ENCODE measurements around the gene FHAD1. TPM values are rescaled to one million over a fixed set of nuclear protein-coding genes. Genes with fewer than 3 reads are reported as not detected.
A peak's percentile ranks its signal among the peaks of the same experiment; 100 is the strongest.

The FHAD1 gene
- total and polyA plus RNA-seq, 2 of the 13 experiments (the other 11 are each of a cell fraction or from before 2014, with no cell fraction given) = not detected

DNA sequence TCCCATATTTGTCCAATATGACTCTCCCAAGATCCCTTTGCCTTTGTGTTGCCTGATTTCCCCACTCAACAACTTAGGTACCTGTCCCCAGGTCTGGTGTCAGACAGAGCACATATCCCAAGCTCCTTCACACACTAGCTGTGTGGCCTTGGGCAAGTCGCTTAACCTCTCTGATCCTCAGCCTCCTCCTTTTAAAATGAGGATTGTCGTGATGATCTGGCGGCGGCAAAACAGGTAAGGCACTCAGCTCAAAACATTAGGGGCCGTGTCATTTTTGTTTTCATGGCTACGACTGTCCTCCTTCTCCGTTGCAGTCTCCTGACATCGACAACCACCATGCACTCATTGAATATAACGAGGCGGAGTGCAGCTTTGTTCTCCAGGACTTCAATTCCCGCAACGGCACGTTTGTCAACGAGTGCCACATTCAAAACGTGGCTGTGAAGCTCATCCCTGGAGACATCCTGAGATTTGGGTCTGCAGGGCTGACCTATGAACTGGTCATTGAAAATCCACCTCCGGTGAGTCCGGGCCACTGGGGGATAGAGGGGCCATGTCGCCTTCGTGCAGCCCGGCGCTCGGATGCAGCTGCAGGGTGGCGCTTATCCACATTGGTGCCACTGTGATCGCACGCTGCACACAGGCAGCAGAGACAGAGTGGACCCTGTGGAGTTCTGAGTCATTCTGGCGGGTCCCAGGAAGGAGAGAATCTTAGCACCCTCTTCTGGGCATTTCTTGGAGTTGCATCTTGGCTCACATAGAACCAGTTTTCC, 25.2 kb downstream of the FHAD1 start:
- no peaks in the 10 kb centered on the region for H3K36me3 ChIP-seq (replicated peaks in 1 of 2; ENCODE audit: control insufficient read depth in 1 of 2, insufficient read depth in 2 of 2, low read length in 2 of 2)
- ChIA-PET POLR2A (interaction anchor here (1.4 kb wide), 1 partner anchor 120 kb away, joined by 7 read pairs; no protein-coding TSS in a partner anchor), CTCF (ENCODE audit: low intra/inter-chr PET ratio, low total read pairs) (interaction anchor here (0.7 to 3.8 kb wide), 4 partner anchors 32 to 172 kb away, joined by 3 to 53 read pairs (median 11); partner anchors contain the start of gene TMEM51)
- no peaks in the 10 kb centered on the region for H3K79me2 ChIP-seq (ENCODE audit: insufficient read depth, low read length)
- in situ Hi-C loops (cut with HindIII; ENCODE audit: extremely low pct_ligation_motif_present, low pct_unique_long_range_greater_than_20kb) (loop anchor here (5.0 kb wide), 1 partner anchor 145 kb away; no protein-coding TSS in a partner anchor), intact Hi-C loops (cut with micrococcal nuclease; ENCODE audit: unreplicated experiment) (loop anchor here (1.0 to 2.0 kb wide), 4 partner anchors 43 to 144 kb away; no protein-coding TSS in a partner anchor)
- H3K27me3 ChIP-seq (ENCODE audit: control insufficient read depth in 1 of 2, insufficient read depth in 2 of 2, low read length in 2 of 2) = peaks cover 2 to 10% of the 10 kb centered on the region in 2 experiments; a peak in 2 of 5 replicates
- peak overlapping the region in 1 of 3 experiments; percentile 38; a peak in 2 of 6 replicates for H3K4me3 ChIP-seq (replicated peaks in 1 of 3; ENCODE audit: insufficient read depth in 1 of 3, low read depth in 2 of 3, low read length in 3 of 3)
- H3K4me1 ChIP-seq (ENCODE audit: insufficient read depth, low read length) = peaks cover 21% of the 10 kb centered on the region
- WGBS (ENCODE audit: low lambda C conversion rate) = 32% methylated on average over 22 of the region's 26 CpGs
- H4K20me1 ChIP-seq (ENCODE audit: insufficient read depth, low read length) = no peaks in the 10 kb centered on the region
- no peak overlapping the region for H2AFZ ChIP-seq (ENCODE audit: low read length)
- DNase-seq (ENCODE audit: low spot score) (peak; percentile 82), ATAC-seq (peak; percentile 98), FAIRE-seq (peak; percentile 89)
- H3K4me2 ChIP-seq (ENCODE audit: low read depth, low read length) = peak overlapping the region; percentile 60
- H3K27ac ChIP-seq (ENCODE audit: extremely low read length, insufficient read depth, low read length) = no peak overlapping the region
- no peak overlapping the region for H3K9ac ChIP-seq (ENCODE audit: insufficient read depth, low read depth, low read length)
- BruUV-seq (replicated peaks) = no TSS peak
- H3K9me3 ChIP-seq (ENCODE audit: low read length) = no peaks in the 10 kb centered on the region
- TF ChIP-seq, protein P1, sequence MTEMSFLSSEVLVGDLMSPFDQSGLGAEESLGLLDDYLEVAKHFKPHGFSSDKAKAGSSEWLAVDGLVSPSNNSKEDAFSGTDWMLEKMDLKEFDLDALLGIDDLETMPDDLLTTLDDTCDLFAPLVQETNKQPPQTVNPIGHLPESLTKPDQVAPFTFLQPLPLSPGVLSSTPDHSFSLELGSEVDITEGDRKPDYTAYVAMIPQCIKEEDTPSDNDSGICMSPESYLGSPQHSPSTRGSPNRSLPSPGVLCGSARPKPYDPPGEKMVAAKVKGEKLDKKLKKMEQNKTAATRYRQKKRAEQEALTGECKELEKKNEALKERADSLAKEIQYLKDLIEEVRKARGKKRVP (CRISPR knock-in tag; IDR thresholded peaks at IDR 0.05) = no peak
- TF ChIP-seq ATM (IDR thresholded peaks at IDR 0.05; ENCODE audit: borderline replicate concordance) (no peak), ONECUT2 (CRISPR knock-in tag; IDR thresholded peaks at IDR 0.05) (no peak), TBL1XR1 (IDR thresholded peaks at IDR 0.05; ENCODE audit: borderline replicate concordance, low read length, partially characterized antibody) (peak; percentile 36), KLF13 (CRISPR knock-in tag; IDR thresholded peaks at IDR 0.05) (no peak), STAT5B (CRISPR knock-in tag; IDR thresholded peaks at IDR 0.05) (no peak), ETV5 (CRISPR knock-in tag; IDR thresholded peaks at IDR 0.05; ENCODE audit: borderline replicate concordance) (peak; percentile 20; the same call in 1 of the 2 replicates), ZNF180 (CRISPR knock-in tag; IDR thresholded peaks at IDR 0.05; ENCODE audit: borderline replicate concordance, low read depth) (no peak), ZKSCAN8 (CRISPR knock-in tag; IDR thresholded peaks at IDR 0.05; ENCODE audit: borderline replicate concordance) (peak; percentile 30; the same call in 1 of the 2 replicates), NRL (CRISPR knock-in tag; IDR thresholded peaks at IDR 0.05; ENCODE audit: borderline replicate concordance) (0 out of 2 replicates have a peak, but pooled peaks have one; percentile 70), ZNF264 (CRISPR knock-in tag; IDR thresholded peaks at IDR 0.05) (no peak), ZMYM3 (CRISPR knock-in tag; IDR thresholded peaks at IDR 0.05) (peak; percentile 68; the same call in 1 of the 2 replicates), ATRX (CRISPR knock-in tag; IDR thresholded peaks at IDR 0.05; ENCODE audit: borderline replicate concordance) (no peak), ZNF44 (CRISPR knock-in tag; IDR thresholded peaks at IDR 0.05) (no peak), MAFG (CRISPR knock-in tag; IDR thresholded peaks at IDR 0.05) (no peak), ARNT2 (CRISPR knock-in tag; IDR thresholded peaks at IDR 0.05; ENCODE audit: low read depth) (peak; percentile 21; the same call in 1 of the 2 replicates), ZSCAN30 (CRISPR knock-in tag; IDR thresholded peaks at IDR 0.05) (no peak), PITX1 (CRISPR knock-in tag; IDR thresholded peaks at IDR 0.05) (0 out of 2 replicates have a peak, but pooled peaks have one; percentile 39), TCF7 (IDR thresholded peaks at IDR 0.05; ENCODE audit: low read depth) (no peak), EP300 (IDR thresholded peaks at IDR 0.05; ENCODE audit: low read depth in 2 of 2, low read length in 2 of 2) (no peak), EP300 (CRISPR knock-in tag; IDR thresholded peaks at IDR 0.05; ENCODE audit: borderline replicate concordance) (0 out of 2 replicates have a peak, but pooled peaks have one; percentile 15), IRX3 (CRISPR knock-in tag; IDR thresholded peaks at IDR 0.05; ENCODE audit: borderline replicate concordance, low read depth) (no peak)
- TF ChIP-seq, protein P2, sequence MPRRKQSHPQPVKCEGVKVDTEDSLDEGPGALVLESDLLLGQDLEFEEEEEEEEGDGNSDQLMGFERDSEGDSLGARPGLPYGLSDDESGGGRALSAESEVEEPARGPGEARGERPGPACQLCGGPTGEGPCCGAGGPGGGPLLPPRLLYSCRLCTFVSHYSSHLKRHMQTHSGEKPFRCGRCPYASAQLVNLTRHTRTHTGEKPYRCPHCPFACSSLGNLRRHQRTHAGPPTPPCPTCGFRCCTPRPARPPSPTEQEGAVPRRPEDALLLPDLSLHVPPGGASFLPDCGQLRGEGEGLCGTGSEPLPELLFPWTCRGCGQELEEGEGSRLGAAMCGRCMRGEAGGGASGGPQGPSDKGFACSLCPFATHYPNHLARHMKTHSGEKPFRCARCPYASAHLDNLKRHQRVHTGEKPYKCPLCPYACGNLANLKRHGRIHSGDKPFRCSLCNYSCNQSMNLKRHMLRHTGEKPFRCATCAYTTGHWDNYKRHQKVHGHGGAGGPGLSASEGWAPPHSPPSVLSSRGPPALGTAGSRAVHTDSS (CRISPR knock-in tag; conservative IDR thresholded peaks at IDR 0.05) = no peak

All from HepG2 (cell line).